H1 (cell line): ENCODE measurements around the gene RERE. TPM values are rescaled to one million over a fixed set of nuclear protein-coding genes. Genes with fewer than 3 reads are reported as not detected.

Experiments
- CEBPB ChIP-seq: IDR thresholded peaks from 2 replicates; pipeline ENCODE4 v1.6.1; 2012; ENCODE audit warnings: low read depth, low read length
- CHD2 ChIP-seq: IDR thresholded peaks from 2 replicates; pipeline ENCODE4 v1.6.1; 2012; ENCODE audit warnings: low read length, improper control_type of control experiment
- KDM4A ChIP-seq: IDR thresholded peaks from one replicate; pipeline ENCODE4 v1.7.1; 2012; ENCODE audit warnings: low read depth, mild to moderate bottlenecking, moderate library complexity, low read length, inconsistent platforms; ENCODE audit not compliant: severe bottlenecking
- POU5F1 ChIP-seq: IDR thresholded peaks from 2 replicates; pipeline ENCODE4 v1.6.1; 2011; ENCODE audit warnings: low read depth, mild to moderate bottlenecking, low read length, moderate library complexity
- SIN3A ChIP-seq, 2 experiments: IDR thresholded peaks in 1 of 2; conservative IDR thresholded peaks in 1 of 2; 2 replicates each; pipeline ENCODE4 v1.6.1; 2011 to 2012; ENCODE audit warnings: low read length in 2 of 2, improper control_type of control experiment in 1 of 2, low read depth in 1 of 2, mild to moderate bottlenecking in 1 of 2
- SP1 ChIP-seq: IDR thresholded peaks from 2 replicates; pipeline ENCODE4 v1.6.1; 2011; ENCODE audit warnings: low read depth, low read length
- polyA plus RNA-seq, 7 experiments: library from polyadenylated mRNA; depleted of rRNA in 3 of 7; stranded (reverse) in 5 of 7; unstranded in 2 of 7; fragments of >200 nt in 5 of 7; fragments of 200-250 nt in 2 of 7; gene quantifications; 1 replicate in 5 of 7; 2 replicates in 1 of 7; 4 replicates in 1 of 7; pipeline versions ENCODE4 v1.2.1 to v1.2.3, GENCODE V29; 2011 to 2013; ENCODE audit warnings: missing spikeins in 2 of 7, mixed read lengths in 2 of 7
- total RNA-seq: library from RNA; stranded (reverse); fragmentation: NEBNext Ultra II Directional; extraction: Animal tissue kit (Norgen Biotek cat#: 25700); gene quantifications from 2 replicates; pipeline ENCODE4 v1.2.1, GENCODE V29; 2021

Gene RERE
- total and polyA plus RNA-seq, 2 of the 8 experiments (the other 6 are each of a cell fraction or from before 2014, with no cell fraction given): 15.3 to 142 TPM

DNA sequence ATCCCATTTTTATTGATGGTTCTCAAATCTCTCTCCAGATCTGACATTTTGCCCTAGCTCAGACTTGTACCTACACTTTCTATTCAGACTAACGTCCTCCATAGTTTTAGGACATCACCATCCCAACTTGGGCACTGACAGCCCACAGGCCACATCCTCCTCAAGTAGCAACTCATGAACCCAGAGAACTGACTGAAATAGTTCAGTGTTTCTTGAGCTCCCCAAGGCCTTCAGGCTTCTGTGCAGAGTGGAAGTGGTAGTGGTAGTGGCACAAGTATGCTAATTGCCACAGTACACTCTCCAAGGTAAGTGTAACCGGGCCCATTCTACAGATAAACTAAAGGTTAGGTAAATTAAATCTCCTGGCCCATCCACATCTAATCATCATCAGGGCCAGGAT lies 387.0 kb downstream of the RERE start (continued):
- TF ChIP-seq CHD2 (no peak), POU5F1 (no peak), CEBPB (no peak), SP1 (no peak), SIN3A (conservative IDR thresholded peaks at IDR 0.05 in 1 of 2, IDR thresholded peaks at IDR 0.05 in 1 of 2; ENCODE audit: low read depth in 1 of 2, low read length in 2 of 2) (no peak), KDM4A (no peak)
